AG10803 (cell line): Measurements from ENCODE around the gene OR7C1.

Experiments used
- DNase-seq: peaks from one replicate; pipeline ENCODE4 v3.0.0; 2010; ENCODE audit warnings: low read depth
- H3K4me3 ChIP-seq: 2 replicates; pipeline ENCODE4 v1.5.1; 2011; ENCODE audit warnings: mild to moderate bottlenecking, low read length, control low read depth
- TF ChIP-seq, protein P1 (sequence below): conservative IDR thresholded peaks from 2 replicates; pipeline ENCODE4 v1.5.1; 2011; ENCODE audit warnings: mild to moderate bottlenecking, low read length, control low read depth, inconsistent platforms

OR7C1 gene

DNA sequence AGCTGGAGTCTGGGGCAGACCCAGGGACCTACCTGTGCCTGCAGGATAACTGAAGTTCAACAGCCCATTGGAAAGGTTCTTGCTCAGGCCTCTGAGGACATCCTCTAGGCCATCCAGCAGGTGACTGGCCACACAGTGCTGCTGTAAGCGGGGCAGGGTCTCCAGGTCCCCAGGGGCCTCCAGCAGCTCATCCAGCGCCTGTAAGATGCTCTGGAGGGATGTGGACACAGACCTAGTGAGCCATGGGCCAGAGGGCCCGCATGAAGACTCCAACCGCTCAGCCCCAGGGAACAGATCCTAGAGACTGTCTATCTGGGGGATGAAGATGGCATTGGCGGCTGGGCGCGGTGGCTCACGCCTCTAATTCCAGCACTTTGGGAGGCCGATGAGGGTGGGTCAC, 70.6 kb downstream of the OR7C1 start:
- DNase-seq: no peak
- no peak overlapping the region for H3K4me3 ChIP-seq
- TF ChIP-seq, protein P1, sequence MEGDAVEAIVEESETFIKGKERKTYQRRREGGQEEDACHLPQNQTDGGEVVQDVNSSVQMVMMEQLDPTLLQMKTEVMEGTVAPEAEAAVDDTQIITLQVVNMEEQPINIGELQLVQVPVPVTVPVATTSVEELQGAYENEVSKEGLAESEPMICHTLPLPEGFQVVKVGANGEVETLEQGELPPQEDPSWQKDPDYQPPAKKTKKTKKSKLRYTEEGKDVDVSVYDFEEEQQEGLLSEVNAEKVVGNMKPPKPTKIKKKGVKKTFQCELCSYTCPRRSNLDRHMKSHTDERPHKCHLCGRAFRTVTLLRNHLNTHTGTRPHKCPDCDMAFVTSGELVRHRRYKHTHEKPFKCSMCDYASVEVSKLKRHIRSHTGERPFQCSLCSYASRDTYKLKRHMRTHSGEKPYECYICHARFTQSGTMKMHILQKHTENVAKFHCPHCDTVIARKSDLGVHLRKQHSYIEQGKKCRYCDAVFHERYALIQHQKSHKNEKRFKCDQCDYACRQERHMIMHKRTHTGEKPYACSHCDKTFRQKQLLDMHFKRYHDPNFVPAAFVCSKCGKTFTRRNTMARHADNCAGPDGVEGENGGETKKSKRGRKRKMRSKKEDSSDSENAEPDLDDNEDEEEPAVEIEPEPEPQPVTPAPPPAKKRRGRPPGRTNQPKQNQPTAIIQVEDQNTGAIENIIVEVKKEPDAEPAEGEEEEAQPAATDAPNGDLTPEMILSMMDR: no peak

DNA sequence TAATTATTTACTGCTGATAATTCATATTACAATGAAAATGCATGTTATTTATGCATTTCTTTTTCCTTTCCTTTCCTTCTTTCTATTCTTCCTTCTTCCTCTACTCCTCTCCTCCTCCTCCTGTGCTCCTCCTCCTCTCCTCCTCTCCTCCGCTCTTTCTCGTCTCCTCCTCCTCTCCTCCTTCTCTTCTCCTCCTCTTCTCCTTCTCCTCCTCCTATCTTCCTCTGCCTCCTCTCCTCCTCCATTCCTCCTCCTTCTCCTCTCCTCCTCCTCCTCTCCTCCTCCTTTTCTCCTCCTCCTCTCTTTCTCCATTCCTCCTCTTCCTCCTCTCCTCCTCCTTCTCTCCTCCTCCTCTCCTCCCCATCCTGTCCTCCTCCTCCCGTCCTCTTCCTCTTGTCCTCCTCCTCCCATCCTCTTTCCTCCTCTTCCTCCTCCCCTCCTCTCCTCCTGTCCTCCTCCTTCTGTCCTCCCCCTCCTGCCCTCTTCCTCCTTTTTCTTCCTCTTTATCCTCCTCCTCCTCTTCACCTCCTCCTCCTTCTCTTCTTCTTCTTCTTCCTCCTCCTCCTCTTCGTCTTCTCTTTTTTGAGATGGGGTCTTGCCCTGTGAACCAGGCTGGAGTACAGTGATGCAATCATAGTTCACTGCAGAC, 71.4 kb downstream of the OR7C1 start:
- DNase-seq: no peak
- TF ChIP-seq, protein P1: no peak
- no peak overlapping the region for H3K4me3 ChIP-seq

DNA sequence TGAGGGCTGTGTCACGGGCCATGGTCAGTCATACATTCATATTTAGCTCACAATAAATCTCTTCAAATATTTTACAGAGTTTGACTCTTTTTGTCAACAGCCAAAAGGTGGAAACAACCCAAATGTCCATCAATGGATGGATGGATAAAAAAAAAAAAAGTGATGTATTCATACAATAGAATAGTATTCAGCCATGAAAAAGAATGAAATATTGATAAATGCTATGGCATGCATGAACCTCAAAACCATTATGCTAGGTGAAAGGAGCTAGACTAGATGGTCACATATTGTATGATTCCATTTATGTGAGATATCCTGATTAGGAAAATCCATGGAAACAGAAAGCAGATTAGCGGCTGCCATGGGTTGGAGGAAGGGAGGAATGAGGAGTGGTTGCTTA, 72.9 kb downstream of the OR7C1 start:
- TF ChIP-seq, protein P1: no peak
- DNase-seq: no peak
- H3K4me3 ChIP-seq: no peak overlapping the region

- TF ChIP-seq, protein P1: no peak
- no peak for DNase-seq
- no peak overlapping the region for H3K4me3 ChIP-seq
Observed at GRCh38 chr19:14761607-14762006, 73.4 kb downstream of the OR7C1 start.

DNA sequence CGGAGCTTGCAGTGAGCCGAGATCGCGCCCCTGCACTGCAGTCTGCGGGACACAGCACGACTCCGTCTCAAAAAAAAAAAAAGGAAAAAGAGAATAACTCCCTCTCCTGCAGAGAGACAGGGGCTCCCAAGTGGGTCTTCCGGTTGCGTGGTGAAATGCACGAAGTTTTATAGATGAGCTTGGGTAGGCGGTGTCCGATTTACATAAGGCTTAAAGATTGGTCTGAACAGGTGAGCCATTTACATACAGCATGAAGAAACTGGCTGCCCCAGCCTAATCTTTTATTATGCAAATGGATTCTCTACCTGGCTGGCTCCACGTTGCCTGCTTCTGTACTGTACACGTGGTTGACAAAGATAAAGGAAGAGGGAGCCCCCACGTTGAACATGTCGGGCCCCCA, 76.2 kb downstream of the OR7C1 start:
- DNase-seq: no peak
- TF ChIP-seq, protein P1: no peak
- H3K4me3 ChIP-seq: no peak overlapping the region

GRCh38 chr19:14748601-14749000, 86.4 kb downstream of the OR7C1 start:
- no peak overlapping the region for H3K4me3 ChIP-seq
- no peak for DNase-seq
- TF ChIP-seq, protein P1: no peak
